ENCODE results near the gene NT5DC4. TPM values are rescaled to one million over a fixed set of nuclear protein-coding genes. Genes with fewer than 3 reads are reported as not detected.

Gene NT5DC4
- total RNA-seq, 1 experiment from 2014 or later, result not detected

DNA sequence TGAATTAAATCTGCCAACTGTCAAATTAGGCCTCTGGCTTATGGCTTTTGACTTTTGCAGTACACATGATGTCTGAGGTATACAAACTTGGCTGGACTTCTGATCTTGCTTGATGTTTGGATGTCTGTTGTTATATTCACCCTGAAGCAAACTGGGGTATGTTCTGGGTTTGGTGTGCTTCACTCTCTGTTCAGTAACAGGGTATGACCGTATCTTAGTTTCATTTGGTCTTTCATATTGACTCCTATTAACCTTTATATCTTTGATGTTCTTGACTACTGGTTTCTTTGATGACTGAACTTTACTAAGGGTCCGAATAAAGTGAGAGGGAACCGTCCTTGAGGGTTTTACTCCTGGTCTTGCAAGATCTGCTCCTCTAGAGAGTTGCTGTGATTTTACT, 35.4 kb downstream of the NT5DC4 start:
- CTCF ChIA-PET, result no interaction called here
- TSS peak; percentile 46 for BruUV-seq (replicated peaks)
- Histone ChIP-seq H3K27me3 (ENCODE audit: control insufficient read depth, insufficient read depth, low read length) (no peaks in the 10 kb centered on the region), H3K9me3 (ENCODE audit: control insufficient read depth, insufficient read depth, low read depth, low read length) (no peaks in the 10 kb centered on the region), H3K4me1 (ENCODE audit: control insufficient read depth, insufficient read depth, low read length) (no peaks in the 10 kb centered on the region; the same call in 1 of the 2 replicates), H3K36me3 (ENCODE audit: control insufficient read depth, insufficient read depth, low read length) (peaks cover 52% of the 10 kb centered on the region), H3K27ac (ENCODE audit: low read length) (no peak overlapping the region), H3K4me3 (ENCODE audit: low read depth in 2 of 2, low read length in 2 of 2) (no peak overlapping the region)
- POLR2A ChIA-PET, result interaction anchor here (0.6 kb wide), 3 partner anchors 16 to 63 kb away, joined by 3 to 4 read pairs (median 4); no protein-coding TSS in a partner anchor
- intact Hi-C loops (cut with micrococcal nuclease; ENCODE audit: unreplicated experiment), result no loop called here
- DNase-seq (ENCODE audit: low read depth, low spot score) (no peak), ATAC-seq (no peak)
- TF ChIP-seq POLR2AphosphoS5 (IDR thresholded peaks at IDR 0.05; ENCODE audit: low read depth, low read length) (no peak), SIN3A (IDR thresholded peaks at IDR 0.05; ENCODE audit: borderline replicate concordance, insufficient read depth, low read depth, low read length) (no peak), TCF7L2 (IDR thresholded peaks at IDR 0.05; ENCODE audit: low read depth, low read length) (no peak)
- TF ChIP-seq, protein P1, sequence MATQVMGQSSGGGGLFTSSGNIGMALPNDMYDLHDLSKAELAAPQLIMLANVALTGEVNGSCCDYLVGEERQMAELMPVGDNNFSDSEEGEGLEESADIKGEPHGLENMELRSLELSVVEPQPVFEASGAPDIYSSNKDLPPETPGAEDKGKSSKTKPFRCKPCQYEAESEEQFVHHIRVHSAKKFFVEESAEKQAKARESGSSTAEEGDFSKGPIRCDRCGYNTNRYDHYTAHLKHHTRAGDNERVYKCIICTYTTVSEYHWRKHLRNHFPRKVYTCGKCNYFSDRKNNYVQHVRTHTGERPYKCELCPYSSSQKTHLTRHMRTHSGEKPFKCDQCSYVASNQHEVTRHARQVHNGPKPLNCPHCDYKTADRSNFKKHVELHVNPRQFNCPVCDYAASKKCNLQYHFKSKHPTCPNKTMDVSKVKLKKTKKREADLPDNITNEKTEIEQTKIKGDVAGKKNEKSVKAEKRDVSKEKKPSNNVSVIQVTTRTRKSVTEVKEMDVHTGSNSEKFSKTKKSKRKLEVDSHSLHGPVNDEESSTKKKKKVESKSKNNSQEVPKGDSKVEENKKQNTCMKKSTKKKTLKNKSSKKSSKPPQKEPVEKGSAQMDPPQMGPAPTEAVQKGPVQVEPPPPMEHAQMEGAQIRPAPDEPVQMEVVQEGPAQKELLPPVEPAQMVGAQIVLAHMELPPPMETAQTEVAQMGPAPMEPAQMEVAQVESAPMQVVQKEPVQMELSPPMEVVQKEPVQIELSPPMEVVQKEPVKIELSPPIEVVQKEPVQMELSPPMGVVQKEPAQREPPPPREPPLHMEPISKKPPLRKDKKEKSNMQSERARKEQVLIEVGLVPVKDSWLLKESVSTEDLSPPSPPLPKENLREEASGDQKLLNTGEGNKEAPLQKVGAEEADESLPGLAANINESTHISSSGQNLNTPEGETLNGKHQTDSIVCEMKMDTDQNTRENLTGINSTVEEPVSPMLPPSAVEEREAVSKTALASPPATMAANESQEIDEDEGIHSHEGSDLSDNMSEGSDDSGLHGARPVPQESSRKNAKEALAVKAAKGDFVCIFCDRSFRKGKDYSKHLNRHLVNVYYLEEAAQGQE (IDR thresholded peaks at IDR 0.05; ENCODE audit: insufficient read depth in 1 of 2, low read depth in 2 of 2, low read length in 1 of 2), result no peak
- TF ChIP-seq, protein P2, sequence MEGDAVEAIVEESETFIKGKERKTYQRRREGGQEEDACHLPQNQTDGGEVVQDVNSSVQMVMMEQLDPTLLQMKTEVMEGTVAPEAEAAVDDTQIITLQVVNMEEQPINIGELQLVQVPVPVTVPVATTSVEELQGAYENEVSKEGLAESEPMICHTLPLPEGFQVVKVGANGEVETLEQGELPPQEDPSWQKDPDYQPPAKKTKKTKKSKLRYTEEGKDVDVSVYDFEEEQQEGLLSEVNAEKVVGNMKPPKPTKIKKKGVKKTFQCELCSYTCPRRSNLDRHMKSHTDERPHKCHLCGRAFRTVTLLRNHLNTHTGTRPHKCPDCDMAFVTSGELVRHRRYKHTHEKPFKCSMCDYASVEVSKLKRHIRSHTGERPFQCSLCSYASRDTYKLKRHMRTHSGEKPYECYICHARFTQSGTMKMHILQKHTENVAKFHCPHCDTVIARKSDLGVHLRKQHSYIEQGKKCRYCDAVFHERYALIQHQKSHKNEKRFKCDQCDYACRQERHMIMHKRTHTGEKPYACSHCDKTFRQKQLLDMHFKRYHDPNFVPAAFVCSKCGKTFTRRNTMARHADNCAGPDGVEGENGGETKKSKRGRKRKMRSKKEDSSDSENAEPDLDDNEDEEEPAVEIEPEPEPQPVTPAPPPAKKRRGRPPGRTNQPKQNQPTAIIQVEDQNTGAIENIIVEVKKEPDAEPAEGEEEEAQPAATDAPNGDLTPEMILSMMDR (IDR thresholded peaks at IDR 0.05), result no peak
- in situ Hi-C loops (cut with HindIII; ENCODE audit: low pct_unique_long_range_greater_than_20kb, low sequenced_read_pairs), result no loop called here

DNA sequence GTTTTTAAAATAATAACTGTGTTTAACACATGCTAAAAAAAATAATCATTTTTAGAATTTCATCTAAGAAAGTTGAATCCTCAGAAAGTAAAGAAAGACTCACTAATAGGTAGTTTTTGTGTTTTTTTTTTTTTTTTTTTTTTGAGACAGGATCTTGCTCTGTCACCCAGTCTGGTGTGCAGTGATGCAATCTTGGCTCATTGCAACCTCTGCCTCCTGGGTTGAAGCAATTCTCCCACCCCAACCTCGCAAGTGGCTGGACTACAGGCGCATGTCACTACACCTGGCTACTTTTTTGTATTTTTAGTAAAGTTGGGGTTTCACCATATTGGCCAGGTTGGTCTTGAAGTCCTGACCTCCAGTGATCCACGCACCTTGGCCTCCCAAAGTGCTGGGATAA, 36.4 kb downstream of the NT5DC4 start:
- no TSS peak for BruUV-seq (replicated peaks)
- H3K4me3 ChIP-seq (ENCODE audit: low read depth in 2 of 2, low read length in 2 of 2), result no peak overlapping the region
- no peak overlapping the region for H3K27ac ChIP-seq (ENCODE audit: low read length)
- in situ Hi-C loops (cut with HindIII; ENCODE audit: low pct_unique_long_range_greater_than_20kb, low sequenced_read_pairs) (no loop called here), intact Hi-C loops (cut with micrococcal nuclease; ENCODE audit: unreplicated experiment) (no loop called here)
- peaks cover 51% of the 10 kb centered on the region for H3K36me3 ChIP-seq (ENCODE audit: control insufficient read depth, insufficient read depth, low read length)
- no peak for ATAC-seq
- H3K9me3 ChIP-seq (ENCODE audit: control insufficient read depth, insufficient read depth, low read depth, low read length), result no peaks in the 10 kb centered on the region
- no peaks in the 10 kb centered on the region for H3K27me3 ChIP-seq (ENCODE audit: control insufficient read depth, insufficient read depth, low read length)
- ChIA-PET POLR2A (no interaction called here), CTCF (no interaction called here)
- no peak for DNase-seq (ENCODE audit: low read depth, low spot score)
- TF ChIP-seq, protein P2 (IDR thresholded peaks at IDR 0.05), result no peak
- TF ChIP-seq SIN3A (IDR thresholded peaks at IDR 0.05; ENCODE audit: borderline replicate concordance, insufficient read depth, low read depth, low read length), result no peak
- TF ChIP-seq, protein P1 (IDR thresholded peaks at IDR 0.05; ENCODE audit: insufficient read depth in 1 of 2, low read depth in 2 of 2, low read length in 1 of 2), result no peak
- TF ChIP-seq POLR2AphosphoS5 (IDR thresholded peaks at IDR 0.05; ENCODE audit: low read depth, low read length), result no peak
- no peak for TF ChIP-seq TCF7L2 (IDR thresholded peaks at IDR 0.05; ENCODE audit: low read depth, low read length)
- H3K4me1 ChIP-seq (ENCODE audit: control insufficient read depth, insufficient read depth, low read length), result no peaks in the 10 kb centered on the region; the same call in none of the 2 replicates

All from Panc1 (cell line).